Measurements from ENCODE around the gene CDKN1C.

CDKN1C gene

GRCh38 chr11:2853401-2853800 is 32.2 kb downstream of the CDKN1C start:
- no peak overlapping the region for H3K4me3 ChIP-seq (ENCODE audit: low read depth, low read length)
- no peak for TF ChIP-seq CTCF (IDR thresholded peaks at IDR 0.05; ENCODE audit: control insufficient read depth, extremely low read depth, insufficient read depth)
- no peak for DNase-seq (ENCODE audit: low read depth)

- TF ChIP-seq CTCF (IDR thresholded peaks at IDR 0.05; ENCODE audit: control insufficient read depth, extremely low read depth, insufficient read depth), result no peak
- no peak overlapping the region for H3K4me3 ChIP-seq (ENCODE audit: low read depth, low read length)
- DNase-seq (ENCODE audit: low read depth), result no peak
Measured at GRCh38 chr11:2849994-2850770, 35.4 kb downstream of the CDKN1C start.

GRCh38 chr11:2848497-2848896 is 37.1 kb downstream of the CDKN1C start:
- DNase-seq (ENCODE audit: low read depth), result no peak
- no peak overlapping the region for H3K4me3 ChIP-seq (ENCODE audit: low read depth, low read length)
- TF ChIP-seq CTCF (IDR thresholded peaks at IDR 0.05; ENCODE audit: control insufficient read depth, extremely low read depth, insufficient read depth), result no peak

- TF ChIP-seq CTCF (IDR thresholded peaks at IDR 0.05; ENCODE audit: control insufficient read depth, extremely low read depth, insufficient read depth), result no peak
- H3K4me3 ChIP-seq (ENCODE audit: low read depth, low read length), result no peak overlapping the region
- DNase-seq (ENCODE audit: low read depth), result no peak
Measured at GRCh38 chr11:2847561-2847960, 38.0 kb downstream of the CDKN1C start.

GRCh38 chr11:2846470-2846869 is 39.1 kb downstream of the CDKN1C start:
- H3K4me3 ChIP-seq (ENCODE audit: low read depth, low read length), result no peak overlapping the region
- DNase-seq (ENCODE audit: low read depth), result no peak
- TF ChIP-seq CTCF (IDR thresholded peaks at IDR 0.05; ENCODE audit: control insufficient read depth, extremely low read depth, insufficient read depth), result no peak

- no peak overlapping the region for H3K4me3 ChIP-seq (ENCODE audit: low read depth, low read length)
- TF ChIP-seq CTCF (IDR thresholded peaks at IDR 0.05; ENCODE audit: control insufficient read depth, extremely low read depth, insufficient read depth), result no peak
- no peak for DNase-seq (ENCODE audit: low read depth)
Measured at GRCh38 chr11:2846056-2846455, 39.5 kb downstream of the CDKN1C start.

GRCh38 chr11:2844996-2845395 is 40.6 kb downstream of the CDKN1C start:
- H3K4me3 ChIP-seq (ENCODE audit: low read depth, low read length), result no peak overlapping the region
- no peak for DNase-seq (ENCODE audit: low read depth)
- TF ChIP-seq CTCF (IDR thresholded peaks at IDR 0.05; ENCODE audit: control insufficient read depth, extremely low read depth, insufficient read depth), result no peak
